Fibroblast of peridontal ligament (primary cell): ENCODE results near the gene TTC14.
"Not testable (repeated sequence)": the region's sequence is repeated elsewhere in the genome, so short reads cannot be mapped to it uniquely, and the experiment has no call there.

Experiments
- DNase-seq: peaks from one replicate; pipeline ENCODE4 v3.0.0-alpha.2; 2010; ENCODE audit errors: extremely low read depth

The TTC14 gene, protein sequence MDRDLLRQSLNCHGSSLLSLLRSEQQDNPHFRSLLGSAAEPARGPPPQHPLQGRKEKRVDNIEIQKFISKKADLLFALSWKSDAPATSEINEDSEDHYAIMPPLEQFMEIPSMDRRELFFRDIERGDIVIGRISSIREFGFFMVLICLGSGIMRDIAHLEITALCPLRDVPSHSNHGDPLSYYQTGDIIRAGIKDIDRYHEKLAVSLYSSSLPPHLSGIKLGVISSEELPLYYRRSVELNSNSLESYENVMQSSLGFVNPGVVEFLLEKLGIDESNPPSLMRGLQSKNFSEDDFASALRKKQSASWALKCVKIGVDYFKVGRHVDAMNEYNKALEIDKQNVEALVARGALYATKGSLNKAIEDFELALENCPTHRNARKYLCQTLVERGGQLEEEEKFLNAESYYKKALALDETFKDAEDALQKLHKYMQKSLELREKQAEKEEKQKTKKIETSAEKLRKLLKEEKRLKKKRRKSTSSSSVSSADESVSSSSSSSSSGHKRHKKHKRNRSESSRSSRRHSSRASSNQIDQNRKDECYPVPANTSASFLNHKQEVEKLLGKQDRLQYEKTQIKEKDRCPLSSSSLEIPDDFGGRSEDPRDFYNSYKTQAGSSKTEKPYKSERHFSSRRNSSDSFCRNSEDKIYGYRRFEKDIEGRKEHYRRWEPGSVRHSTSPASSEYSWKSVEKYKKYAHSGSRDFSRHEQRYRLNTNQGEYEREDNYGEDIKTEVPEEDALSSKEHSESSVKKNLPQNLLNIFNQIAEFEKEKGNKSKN

DNA sequence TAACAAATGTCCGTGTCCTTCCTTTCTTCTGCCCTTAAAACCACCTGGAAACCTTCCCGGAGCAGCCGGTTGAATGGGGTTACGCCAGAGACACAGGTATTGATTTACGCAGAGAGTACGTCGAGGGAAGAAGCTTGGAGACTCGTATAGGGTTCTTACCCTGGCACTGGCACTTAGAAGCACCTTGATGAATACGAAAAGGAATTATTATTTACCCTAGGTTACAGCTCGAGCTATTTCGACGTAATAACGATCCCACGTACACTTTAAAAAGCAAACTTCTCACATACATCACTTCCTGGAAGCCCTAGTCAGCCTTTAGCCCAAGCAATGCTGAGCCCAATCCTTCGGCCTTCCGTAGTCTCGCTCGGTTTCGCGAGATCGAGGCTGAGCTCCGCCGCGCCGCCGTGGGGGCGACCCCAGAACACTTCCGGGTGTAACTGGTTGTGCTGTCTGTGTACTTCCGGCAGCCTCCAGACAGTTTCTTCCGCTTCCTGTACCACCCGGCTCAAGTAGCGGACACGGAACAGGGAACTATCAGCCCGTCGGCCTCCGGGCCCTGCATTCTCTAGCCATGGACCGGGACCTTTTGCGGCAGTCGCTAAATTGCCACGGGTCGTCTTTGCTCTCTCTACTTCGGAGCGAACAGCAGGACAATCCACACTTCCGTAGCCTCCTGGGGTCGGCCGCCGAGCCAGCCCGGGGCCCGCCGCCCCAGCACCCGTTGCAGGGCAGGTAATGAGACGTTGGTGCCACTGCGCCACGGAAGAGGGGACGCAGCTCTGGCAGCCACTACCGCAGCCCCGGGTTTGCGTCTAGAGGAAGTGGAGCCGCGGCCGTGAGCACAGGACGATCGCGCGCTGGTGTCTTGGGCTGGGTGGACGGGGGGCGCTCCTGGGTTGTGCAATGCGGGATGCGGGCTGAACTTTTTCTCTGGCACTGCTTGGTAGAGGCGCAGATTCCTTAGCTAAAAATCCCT lies at the start of gene TTC14:
Gene TTC14 (plus strand): TSS at position 476 of the 979 bp plus-strand sequence. CDS start 99 bp downstream, at position 575.
- DNase-seq = peak; percentile 95

DNA sequence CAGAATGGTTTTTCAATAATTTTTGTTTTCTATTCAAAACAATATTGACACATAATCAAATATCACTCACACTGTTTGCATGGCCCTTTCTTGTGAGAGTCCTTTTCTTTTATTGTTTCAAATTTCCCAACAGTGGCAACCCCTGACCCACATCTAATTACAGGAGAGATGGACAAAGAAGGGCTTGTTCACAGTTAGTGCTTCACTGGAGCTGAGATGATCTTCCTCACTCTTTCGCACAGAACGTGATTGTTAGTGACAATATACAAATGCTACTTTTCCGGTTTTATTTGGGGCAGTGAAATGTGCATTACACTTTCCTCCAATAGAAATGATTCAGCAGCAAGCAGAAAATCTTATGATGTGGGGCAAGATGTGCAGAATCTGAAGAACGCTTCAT lies 38.6 kb upstream of the TTC14 start:
- no peak for DNase-seq

DNA sequence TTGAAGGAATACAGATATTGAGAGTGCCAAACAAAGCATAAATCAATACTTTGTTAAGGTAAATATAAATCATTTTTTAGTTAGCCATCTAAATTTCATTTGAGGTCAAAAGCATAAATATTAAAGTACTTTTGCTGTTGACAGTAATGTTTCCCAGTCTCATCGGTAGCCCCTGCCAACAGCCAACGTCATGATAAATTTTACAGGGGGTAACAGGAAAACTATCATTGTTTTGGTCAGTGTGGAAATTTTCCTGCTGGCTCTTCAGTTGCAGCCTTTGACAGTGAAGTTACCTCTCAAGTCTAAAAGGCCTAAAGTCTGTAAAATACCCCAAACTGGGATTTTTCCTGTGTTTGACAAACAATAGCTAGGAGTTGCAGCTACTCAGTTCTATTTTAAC lies 37.3 kb upstream of the TTC14 start:
- DNase-seq = no peak

DNA sequence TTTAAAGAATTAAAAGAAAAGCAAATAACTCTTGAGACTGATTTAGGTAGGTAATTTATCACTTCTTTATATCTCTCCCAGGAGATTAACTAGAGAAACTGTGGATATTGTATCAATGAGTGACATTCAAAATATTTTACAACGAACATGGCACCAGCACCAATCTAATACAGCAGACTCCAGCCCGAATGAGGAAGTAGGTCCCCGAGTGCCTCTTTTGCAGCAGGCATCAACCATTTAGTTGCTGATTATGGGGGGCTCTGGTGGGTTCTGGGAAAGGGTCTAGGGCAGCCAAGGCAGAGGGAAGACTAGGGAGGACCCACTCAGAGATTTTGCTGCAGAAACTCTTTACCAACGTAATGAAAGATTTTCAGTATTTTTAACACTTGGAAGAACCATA lies 31.7 kb upstream of the TTC14 start:
- DNase-seq = no peak

DNA sequence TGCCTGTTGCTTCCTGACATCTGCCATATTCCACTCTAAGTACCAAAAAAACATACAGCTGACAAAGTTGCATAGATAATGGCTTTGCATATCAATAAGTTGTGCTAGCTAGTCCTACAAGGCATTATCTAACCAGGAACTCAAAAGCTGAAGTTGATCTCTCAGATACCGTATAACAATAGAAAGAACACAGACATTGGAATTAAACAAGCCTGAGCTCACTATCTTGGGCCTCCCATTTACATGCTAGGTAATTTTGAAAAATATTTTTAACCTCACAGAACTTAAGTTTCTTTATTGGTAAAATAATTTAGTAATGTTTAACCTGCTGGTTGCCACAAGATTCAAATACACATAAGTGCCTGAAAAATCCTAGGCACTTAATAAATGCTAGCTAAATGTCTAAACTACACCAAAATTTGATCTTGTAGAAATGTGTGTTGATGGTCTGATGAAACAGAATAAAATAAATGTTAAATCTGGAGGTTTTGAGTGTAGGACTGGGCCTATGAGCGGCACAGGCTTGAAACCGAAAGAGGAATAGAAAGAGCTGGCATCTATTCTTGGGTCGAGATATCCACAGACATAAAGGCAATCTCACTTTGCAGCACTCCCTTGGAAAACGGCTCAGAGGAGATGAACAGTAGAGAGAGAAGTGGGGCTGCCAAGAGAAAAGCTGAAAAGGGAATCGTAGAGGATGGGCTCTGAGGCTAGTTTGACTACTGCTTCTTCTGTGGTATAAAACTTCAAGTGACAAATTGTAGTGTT lies 29.9 kb upstream of the TTC14 start:
- no peak for DNase-seq

DNA sequence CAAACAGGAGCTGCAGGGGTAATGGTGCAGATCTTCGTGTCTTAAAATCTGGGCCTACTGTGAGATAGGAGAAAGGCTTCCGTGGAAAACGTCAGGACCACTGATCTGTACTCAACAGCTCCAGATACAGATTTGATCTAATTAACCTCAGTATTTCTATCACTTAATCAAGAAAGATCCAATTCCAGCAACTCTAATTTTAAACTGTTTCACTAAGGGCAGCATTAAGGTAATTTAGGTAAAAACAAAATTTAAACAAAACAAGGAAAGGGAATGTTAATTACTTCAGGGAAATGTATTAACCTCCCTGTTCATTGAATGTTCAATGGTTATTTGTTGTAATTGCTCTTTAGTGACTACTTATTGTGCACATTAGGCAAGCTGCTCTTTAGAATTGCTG lies 26.4 kb upstream of the TTC14 start:
- DNase-seq = no peak

DNA sequence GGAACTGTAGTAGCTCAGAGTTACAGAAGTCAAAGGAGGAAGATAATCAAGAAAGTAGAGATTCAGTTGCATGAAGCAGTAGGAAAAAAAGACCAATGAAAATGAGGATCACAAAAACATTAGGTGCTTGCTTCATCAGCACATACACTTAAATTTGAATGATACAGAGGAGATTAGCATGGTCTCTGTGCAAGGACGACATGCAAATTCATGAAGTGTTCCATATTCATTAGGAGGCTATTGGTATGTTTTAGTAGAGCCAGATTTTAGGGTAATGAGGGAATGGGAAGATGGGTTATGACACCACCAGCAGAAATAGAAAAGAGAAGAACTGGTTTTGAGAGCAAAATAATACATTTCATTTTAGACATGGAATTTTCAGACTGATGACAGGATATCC lies 21.0 kb upstream of the TTC14 start:
- no peak for DNase-seq

DNA sequence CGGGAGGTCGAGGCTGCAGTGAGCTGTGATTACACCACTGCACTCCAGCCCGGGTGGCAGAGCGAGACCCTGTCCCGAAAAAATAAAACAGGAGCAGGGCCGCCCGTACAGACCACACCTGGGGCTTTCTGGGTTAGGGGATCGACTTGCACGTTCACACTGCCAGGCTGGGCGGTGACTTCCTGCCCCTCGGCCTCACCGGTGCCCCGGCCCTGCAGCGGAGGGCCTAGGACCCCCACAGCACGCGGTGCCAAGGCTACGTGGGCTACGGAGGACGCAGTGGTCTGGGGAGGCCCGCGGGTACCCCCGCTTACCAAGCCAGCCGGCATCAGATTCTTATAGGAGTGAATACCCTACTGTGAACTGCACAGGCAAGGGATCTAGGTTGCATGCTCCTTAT lies 11.6 kb upstream of the TTC14 start:
- DNase-seq = no peak

DNA sequence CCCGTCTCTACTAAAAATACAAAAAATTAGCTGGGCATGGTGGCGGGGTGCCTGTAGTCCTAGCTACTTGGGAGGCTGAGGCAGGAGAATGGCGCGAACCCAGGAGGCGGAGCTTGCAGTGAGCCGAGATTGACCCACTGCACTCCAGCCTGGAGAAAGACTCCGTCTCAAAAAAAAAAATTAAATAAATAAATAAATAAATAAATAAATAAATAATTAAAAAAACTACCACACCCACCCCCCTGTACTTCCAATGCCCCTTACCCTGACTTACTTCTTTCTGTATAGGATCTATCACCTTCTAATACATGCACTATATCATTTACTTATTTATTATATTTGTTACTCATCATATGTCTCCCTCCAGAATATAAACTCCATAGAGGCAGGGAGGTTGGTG lies 8.3 kb upstream of the TTC14 start:
- not testable (repeated sequence) for DNase-seq

DNA sequence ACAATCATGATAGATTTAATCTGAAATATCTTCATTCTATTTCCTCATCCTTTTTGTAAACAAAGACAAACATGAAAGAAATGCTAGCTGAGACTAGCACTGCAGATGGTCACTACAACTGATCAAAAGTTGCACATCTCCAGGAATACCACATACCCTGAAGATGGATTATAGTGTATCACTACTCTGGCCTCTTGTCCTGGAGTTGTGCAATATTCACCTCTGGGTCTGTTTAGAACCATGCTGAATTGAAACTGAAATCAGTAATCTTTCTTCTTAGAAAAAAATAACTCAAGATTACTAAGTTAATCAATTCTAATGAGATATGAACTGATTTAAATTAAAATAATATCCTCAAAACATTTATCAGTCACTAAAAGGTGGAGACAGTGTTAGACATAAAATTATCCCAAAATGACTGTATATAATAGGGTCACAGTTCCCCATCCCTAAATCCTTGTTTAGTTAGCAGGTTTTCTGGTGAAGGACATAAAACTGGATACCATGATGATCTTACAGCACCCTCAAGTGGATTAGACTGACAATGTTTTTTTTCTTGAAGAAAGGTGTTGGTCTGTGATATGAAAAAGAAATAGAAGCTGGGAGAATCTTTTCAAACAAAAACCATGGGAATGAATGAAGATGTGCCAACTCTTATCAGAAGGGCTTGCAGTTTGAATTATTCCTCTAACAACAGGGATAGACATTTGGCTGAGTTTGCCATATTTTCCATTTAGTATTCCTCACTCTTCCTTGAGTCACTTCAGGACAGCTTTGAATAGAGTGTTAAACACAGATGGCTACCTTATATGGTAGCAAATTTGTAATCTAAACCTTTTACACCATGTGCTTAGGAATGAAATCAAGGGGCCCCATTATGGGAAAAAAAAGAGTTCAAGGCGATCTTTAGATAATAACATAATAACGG lies 7.1 kb upstream of the TTC14 start:
- peak; percentile 71 for DNase-seq

DNA sequence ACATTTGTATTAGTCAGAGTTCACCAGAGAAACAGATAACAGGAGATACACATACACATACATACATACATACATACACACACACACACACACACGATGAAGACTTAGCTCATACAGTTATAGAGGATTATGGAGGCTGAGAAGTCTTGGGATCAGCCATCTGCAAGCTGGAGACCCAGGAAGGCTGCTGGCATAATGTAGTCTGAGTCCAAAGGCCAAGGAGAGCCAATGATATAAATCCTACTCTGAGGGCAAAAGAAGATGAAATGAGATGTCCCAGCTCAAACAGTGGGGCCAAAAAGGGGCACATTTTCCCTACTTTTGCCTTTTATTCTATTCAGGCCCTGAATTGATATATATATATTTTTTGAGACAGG lies 6.4 kb upstream of the TTC14 start:
- DNase-seq = no peak

DNA sequence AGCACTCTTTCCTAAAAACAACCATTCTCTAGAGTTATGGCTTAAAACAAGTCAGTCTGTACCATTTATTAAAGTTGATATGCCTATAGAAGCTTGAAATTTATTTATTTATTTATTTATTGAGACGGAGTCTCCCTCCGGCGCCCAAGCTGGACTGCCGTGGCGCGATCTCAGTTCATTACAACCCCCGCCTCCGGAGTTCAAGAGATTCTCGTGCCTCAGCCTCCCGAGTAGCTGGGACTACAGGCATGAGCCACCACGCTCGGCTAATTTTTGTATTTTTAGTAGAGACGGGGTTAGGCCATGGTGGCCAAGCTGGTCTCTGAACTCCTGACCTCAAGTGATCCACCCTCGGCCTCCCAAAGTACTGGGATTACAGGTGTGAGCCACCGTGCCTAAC lies 1.5 kb upstream of the TTC14 start:
- DNase-seq = no peak

DNA sequence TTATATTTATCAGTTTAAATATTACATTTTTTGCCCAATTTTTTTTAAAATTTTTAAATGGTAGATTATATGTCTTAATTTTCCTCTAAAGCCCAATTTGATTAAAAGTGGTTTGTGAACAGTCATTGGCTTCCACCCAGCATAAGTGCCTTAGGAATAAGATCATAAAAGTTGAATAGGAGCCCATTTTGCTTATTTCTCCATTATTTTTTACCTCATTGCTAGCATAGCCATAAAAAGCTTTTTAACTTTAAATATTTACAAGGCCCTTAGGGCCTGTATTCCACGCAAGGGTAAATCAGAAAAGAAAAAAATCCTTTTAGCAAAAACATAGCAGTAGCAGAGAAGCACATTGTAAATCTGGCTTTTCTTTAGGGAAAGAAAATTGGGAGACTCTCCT lies 9.0 kb downstream of the TTC14 start:
- DNase-seq = peak; percentile 29

DNA sequence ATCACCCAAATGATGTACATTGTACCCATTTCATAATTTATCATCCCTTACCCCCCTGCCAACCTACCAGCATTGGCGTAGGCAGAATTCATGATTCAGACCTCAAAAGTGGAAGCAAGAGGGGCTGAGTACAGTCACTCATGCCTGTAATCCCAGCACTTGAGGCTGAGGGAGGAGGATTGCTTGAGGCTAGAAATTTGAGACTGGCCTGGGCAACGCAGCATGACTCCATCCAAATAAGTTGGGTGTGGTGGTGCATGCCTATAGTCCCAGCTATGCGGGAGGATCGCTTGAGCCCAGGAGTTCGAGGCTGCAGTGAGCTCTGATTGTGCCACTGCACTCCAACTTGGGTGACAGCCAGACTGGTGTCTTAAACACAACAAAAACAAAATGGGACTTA lies 10.4 kb downstream of the TTC14 start:
- no peak for DNase-seq

DNA sequence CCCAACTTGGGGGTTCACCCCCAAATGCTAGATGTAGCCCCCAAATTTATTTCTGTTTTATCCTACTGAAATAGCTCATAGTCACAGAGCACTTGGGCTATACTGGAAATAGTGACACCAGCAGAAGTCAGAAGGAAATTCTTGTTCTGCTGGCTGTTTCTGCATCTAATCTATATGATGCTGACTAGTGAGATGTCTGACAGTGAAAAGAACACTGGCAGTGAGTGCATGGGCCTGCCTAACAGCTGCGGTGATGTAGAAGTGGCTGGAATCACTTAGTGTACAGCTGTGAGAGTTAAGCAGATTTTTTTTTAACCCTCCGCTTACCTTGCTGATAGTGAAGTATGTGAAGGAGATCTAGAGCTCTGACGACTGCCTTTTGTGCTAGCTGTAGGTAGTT lies 14.0 kb downstream of the TTC14 start:
- DNase-seq = no peak

DNA sequence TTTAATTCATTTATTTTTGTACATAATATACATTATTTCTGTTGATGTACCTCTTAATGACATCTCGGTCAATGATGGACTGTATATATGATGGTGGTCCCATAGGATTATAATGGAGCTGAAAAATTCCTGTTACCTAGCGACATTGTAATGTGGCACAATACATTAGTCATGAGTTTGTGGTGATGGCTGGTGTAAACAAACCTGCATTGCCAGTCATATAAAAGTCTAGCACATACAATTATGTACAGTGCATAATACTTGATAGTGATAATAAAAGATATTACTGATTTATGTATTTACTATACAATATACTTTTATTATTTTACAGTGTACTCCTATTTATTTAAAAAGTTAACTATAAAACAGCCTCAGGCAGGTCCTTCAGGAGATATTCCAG lies 15.1 kb downstream of the TTC14 start:
- peak; percentile 7 for DNase-seq

DNA sequence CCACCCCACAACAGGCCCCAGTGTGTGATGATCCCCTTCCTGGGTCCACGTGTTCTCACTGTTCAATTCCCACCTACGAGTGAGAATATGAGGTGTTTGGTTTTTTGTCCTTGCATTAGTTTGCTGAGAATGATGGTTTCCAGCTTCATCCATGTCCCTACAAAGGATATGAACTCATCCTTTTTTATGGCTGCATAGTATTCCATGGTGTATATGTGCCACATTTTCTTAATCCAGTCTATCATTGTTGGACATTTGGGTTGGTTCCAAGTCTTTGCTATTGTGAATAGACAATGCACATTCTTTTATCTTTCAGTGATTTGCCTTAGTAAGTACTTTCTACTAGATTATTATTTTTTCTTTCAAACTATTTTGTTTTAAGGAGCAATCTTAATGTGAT lies 16.6 kb downstream of the TTC14 start:
- not testable (repeated sequence) for DNase-seq

DNA sequence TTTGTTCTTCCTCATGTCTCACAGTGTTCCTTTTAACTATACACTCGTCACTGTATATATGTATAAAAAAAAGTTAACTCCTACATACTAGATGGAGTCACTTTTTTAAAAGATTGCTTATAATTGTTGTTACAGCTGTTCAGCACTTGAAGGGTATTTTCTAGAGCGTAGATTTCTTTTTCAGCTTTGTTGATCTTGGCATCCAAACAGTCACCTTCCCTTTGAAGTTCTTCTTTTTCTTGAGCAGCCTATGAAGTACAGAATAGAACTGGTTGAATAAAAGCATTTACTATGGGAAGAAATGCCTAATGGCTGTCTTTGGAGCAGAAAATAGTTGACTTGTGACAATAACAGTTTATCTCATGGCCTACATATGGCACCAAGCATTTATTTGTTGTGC lies 17.8 kb downstream of the TTC14 start:
- no peak for DNase-seq

DNA sequence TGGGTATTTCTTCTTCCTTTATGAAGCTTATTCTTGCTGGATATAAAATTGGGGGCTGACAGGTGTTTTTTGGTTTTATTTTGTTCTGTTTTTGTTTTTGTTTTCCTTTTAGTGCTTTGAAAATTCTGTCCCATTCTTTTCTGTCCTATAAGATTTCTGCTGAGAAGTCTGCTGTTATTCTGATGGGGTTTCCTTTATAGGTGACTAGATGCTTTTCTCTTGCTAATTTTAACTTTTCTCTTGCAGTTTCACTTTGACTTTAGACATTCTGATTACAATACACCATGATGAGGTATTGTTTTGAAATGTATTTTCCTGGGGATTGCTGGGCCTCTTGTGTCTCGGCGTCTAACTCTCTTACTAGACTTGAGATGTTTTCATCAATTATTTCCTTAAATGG lies 22.8 kb downstream of the TTC14 start:
- no peak for DNase-seq

DNA sequence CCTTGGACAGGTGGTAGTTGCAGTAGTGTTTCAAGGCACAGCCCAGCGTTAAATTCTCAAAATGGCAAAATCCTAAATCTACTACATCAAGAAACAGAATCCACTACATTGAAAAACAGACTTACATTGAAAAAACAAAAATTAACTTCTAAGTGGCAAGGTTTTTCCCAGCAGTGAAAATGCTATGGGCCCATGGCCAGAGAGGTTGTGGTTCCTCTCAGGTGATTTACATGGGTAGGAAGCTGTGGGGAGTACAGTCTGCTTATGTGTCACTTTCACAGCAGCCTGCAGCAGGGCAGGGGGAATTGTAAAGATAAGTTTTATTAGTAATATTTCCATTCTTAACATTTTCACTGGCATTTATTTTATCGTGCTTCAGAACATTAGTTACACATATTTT lies 24.9 kb downstream of the TTC14 start:
- DNase-seq = no peak
